Stimulated activated naive CD8-positive, alpha-beta T cell treated with anti-CD3 and anti-CD28 coated beads, Interleukin-15, amount 100 ng/mL, for 72 hours (primary cell): ENCODE data around the gene TMEM62.
"Not testable (repeated sequence)": the region's sequence is repeated elsewhere in the genome, so short reads cannot be mapped to it uniquely, and the experiment has no call there.

Source experiments
- ATAC-seq: fragments of 150-1000 bp; cut with Tn5 transposase; 2 replicates; pipeline ENCODE4 v1.10.0; 2021; ENCODE audit warnings: mild to moderate bottlenecking, moderate library complexity
- DNase-seq, 2 donors: peaks; one replicate each; pipeline ENCODE4 v3.0.0; 2021 to 2022
- H3K27ac Mint-ChIP-seq, 2 donors: one replicate each; pipeline ENCODE4 v1.8.0; 2022; ENCODE audit warnings: mild to moderate bottlenecking in 2 of 2, mixed read lengths in 2 of 2, moderate library complexity in 2 of 2
- H3K27me3 Mint-ChIP-seq: one replicate; pipeline ENCODE4 v1.8.0; 2022; ENCODE audit warnings: mixed read lengths
- H3K4me1 Mint-ChIP-seq: one replicate; pipeline ENCODE4 v1.8.0; 2022; ENCODE audit warnings: mild to moderate bottlenecking, mixed read lengths
- H3K4me3 Mint-ChIP-seq, 2 donors: one replicate each; pipeline ENCODE4 v1.8.0; 2022; ENCODE audit warnings: mild to moderate bottlenecking in 2 of 2, mixed read lengths in 2 of 2, moderate library complexity in 1 of 2
- H3K9me3 Mint-ChIP-seq, 2 donors: one replicate each; pipeline ENCODE4 v1.8.0; 2022; ENCODE audit warnings: mixed read lengths in 2 of 2

Gene TMEM62

GRCh38 chr15:43143203-43143941, 10.0 kb downstream of the TMEM62 start:
- DNase-seq: no peak
- ATAC-seq: peak; percentile 35
- Mint-ChIP-seq H3K27ac (no peak overlapping the region), H3K4me3 (no peak overlapping the region), H3K9me3 (no peaks in the 10 kb centered on the region), H3K4me1 (peaks cover 15% of the 10 kb centered on the region), H3K27me3 (no peaks in the 10 kb centered on the region)

GRCh38 chr15:43144512-43144911, 11.1 kb downstream of the TMEM62 start:
- ATAC-seq (no peak), DNase-seq (no peak)
- Mint-ChIP-seq H3K9me3 (no peaks in the 10 kb centered on the region), H3K4me3 (no peak overlapping the region), H3K27me3 (no peaks in the 10 kb centered on the region), H3K4me1 (peaks cover 15% of the 10 kb centered on the region), H3K27ac (no peak overlapping the region)

GRCh38 chr15:43146184-43146583, 12.8 kb downstream of the TMEM62 start:
- no peak overlapping the region for H3K27ac Mint-ChIP-seq

GRCh38 chr15:43150191-43150929, 17.0 kb downstream of the TMEM62 start:
- no peak for ATAC-seq
- Mint-ChIP-seq H3K4me1 (peaks cover 15% of the 10 kb centered on the region), H3K9me3 (no peaks in the 10 kb centered on the region), H3K27ac (no peak overlapping the region), H3K27me3 (no peaks in the 10 kb centered on the region), H3K4me3 (no peak overlapping the region)
- DNase-seq: no peak

More at GRCh38 chr15:43146184-43146583, 12.8 kb downstream of the TMEM62 start:
- Mint-ChIP-seq H3K4me1 (peaks cover 16% of the 10 kb centered on the region), H3K9me3 (no peaks in the 10 kb centered on the region), H3K27me3 (no peaks in the 10 kb centered on the region), H3K4me3 (no peak overlapping the region)
- DNase-seq: no peak
- no peak for ATAC-seq

- peaks cover 15% of the 10 kb centered on the region for H3K4me1 Mint-ChIP-seq
- no peaks in the 10 kb centered on the region for H3K27me3 Mint-ChIP-seq
- DNase-seq (no peak), ATAC-seq (peak; percentile 73)
- peak overlapping the region in 1 of 2 donors; percentile 61 for H3K27ac Mint-ChIP-seq
- no peaks in the 10 kb centered on the region for H3K9me3 Mint-ChIP-seq
- H3K4me3 Mint-ChIP-seq: peak overlapping the region in 1 of 2 donors; percentile 17
Observed at GRCh38 chr15:43151688-43152087, 18.3 kb downstream of the TMEM62 start.

GRCh38 chr15:43153269-43153668, 19.9 kb downstream of the TMEM62 start:
- ATAC-seq: no peak
- Mint-ChIP-seq H3K9me3 (no peaks in the 10 kb centered on the region), H3K4me1 (peaks cover 15% of the 10 kb centered on the region), H3K27ac (no peak overlapping the region), H3K4me3 (no peak overlapping the region), H3K27me3 (no peaks in the 10 kb centered on the region)
- DNase-seq: no peak

- H3K4me3 Mint-ChIP-seq: no peak overlapping the region
- H3K9me3 Mint-ChIP-seq: peaks cover 0 to 5% of the 10 kb centered on the region in 2 donors
- H3K27me3 Mint-ChIP-seq: no peaks in the 10 kb centered on the region
- H3K27ac Mint-ChIP-seq: peak overlapping the region in 1 of 2 donors; percentile 48
- peaks cover 4% of the 10 kb centered on the region for H3K4me1 Mint-ChIP-seq
- ATAC-seq (peak; percentile 52), DNase-seq (no peak)
Observed at GRCh38 chr15:43165801-43166325, 32.5 kb downstream of the TMEM62 start.

- H3K4me3 Mint-ChIP-seq, H3K4me1 Mint-ChIP-seq, H3K27me3 Mint-ChIP-seq, ATAC-seq, DNase-seq, H3K9me3 Mint-ChIP-seq, H3K27ac Mint-ChIP-seq: not testable (repeated sequence)
Observed at GRCh38 chr15:43167261-43167660, 33.9 kb downstream of the TMEM62 start.

GRCh38 chr15:43168192-43169107, 35.1 kb downstream of the TMEM62 start:
- H3K4me1 Mint-ChIP-seq: peaks cover 4% of the 10 kb centered on the region
- H3K27me3 Mint-ChIP-seq: no peaks in the 10 kb centered on the region
- no peak overlapping the region for H3K4me3 Mint-ChIP-seq
- DNase-seq (no peak), ATAC-seq (no peak)
- peak overlapping the region in 1 of 2 donors; percentile 19 for H3K27ac Mint-ChIP-seq
- peaks cover 0 to 7% of the 10 kb centered on the region in 2 donors for H3K9me3 Mint-ChIP-seq

- ATAC-seq (no peak), DNase-seq (no peak)
- peaks cover 0 to 7% of the 10 kb centered on the region in 2 donors for H3K9me3 Mint-ChIP-seq
- H3K4me1 Mint-ChIP-seq: peaks cover 4% of the 10 kb centered on the region
- no peaks in the 10 kb centered on the region for H3K27me3 Mint-ChIP-seq
- H3K27ac Mint-ChIP-seq: no peak overlapping the region
- no peak overlapping the region for H3K4me3 Mint-ChIP-seq
Observed at GRCh38 chr15:43169888-43170287, 36.5 kb downstream of the TMEM62 start.

GRCh38 chr15:43175656-43176309, 42.4 kb downstream of the TMEM62 start:
- not testable (repeated sequence) for H3K27me3 Mint-ChIP-seq, H3K27ac Mint-ChIP-seq, H3K4me1 Mint-ChIP-seq, H3K4me3 Mint-ChIP-seq, DNase-seq, H3K9me3 Mint-ChIP-seq, ATAC-seq

- not testable (repeated sequence) for H3K4me1 Mint-ChIP-seq, H3K9me3 Mint-ChIP-seq, H3K4me3 Mint-ChIP-seq, H3K27ac Mint-ChIP-seq, H3K27me3 Mint-ChIP-seq, ATAC-seq, DNase-seq
Observed at GRCh38 chr15:43177147-43177546, 43.8 kb downstream of the TMEM62 start.

GRCh38 chr15:43183270-43183669, 49.9 kb downstream of the TMEM62 start:
- no peak for DNase-seq
- no peak overlapping the region for H3K27ac Mint-ChIP-seq
- peaks cover 17% of the 10 kb centered on the region for H3K4me1 Mint-ChIP-seq
- H3K4me3 Mint-ChIP-seq: no peak overlapping the region
- H3K9me3 Mint-ChIP-seq: no peaks in the 10 kb centered on the region
- no peak for ATAC-seq
- H3K27me3 Mint-ChIP-seq: no peaks in the 10 kb centered on the region

GRCh38 chr15:43184407-43185124, 51.2 kb downstream of the TMEM62 start:
- Mint-ChIP-seq H3K27ac (peak overlapping the region; percentile 97 to 99), H3K27me3 (no peaks in the 10 kb centered on the region), H3K9me3 (no peaks in the 10 kb centered on the region), H3K4me3 (peak overlapping the region; percentile 89 to 93), H3K4me1 (peaks cover 17% of the 10 kb centered on the region)
- ATAC-seq (no peak), DNase-seq (no peak)
